ENCODE measurements around the gene ZNF827.

DNA sequence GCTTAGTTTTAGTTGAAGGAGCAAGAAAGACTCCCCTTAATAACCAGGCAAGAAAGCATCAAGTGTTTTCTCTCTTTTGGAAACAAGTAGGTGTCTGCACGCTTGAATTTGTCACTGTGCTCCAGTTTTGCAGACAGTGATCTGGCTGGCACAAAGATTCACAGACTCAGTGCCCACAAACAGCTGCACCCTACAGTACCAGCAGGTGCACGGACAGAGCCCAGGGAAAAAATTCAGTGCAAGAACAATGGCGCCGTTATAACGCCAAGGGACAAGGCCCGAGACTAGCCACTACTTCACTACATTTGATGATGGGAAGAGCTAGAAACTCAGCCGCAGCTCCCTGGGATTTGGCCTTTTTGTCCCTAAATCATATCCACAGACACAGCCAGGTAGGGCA, 56.0 kb downstream of the ZNF827 start:
- no peak for TF ChIP-seq POLR2A (IDR thresholded peaks at IDR 0.05)
- TF ChIP-seq, protein P1, sequence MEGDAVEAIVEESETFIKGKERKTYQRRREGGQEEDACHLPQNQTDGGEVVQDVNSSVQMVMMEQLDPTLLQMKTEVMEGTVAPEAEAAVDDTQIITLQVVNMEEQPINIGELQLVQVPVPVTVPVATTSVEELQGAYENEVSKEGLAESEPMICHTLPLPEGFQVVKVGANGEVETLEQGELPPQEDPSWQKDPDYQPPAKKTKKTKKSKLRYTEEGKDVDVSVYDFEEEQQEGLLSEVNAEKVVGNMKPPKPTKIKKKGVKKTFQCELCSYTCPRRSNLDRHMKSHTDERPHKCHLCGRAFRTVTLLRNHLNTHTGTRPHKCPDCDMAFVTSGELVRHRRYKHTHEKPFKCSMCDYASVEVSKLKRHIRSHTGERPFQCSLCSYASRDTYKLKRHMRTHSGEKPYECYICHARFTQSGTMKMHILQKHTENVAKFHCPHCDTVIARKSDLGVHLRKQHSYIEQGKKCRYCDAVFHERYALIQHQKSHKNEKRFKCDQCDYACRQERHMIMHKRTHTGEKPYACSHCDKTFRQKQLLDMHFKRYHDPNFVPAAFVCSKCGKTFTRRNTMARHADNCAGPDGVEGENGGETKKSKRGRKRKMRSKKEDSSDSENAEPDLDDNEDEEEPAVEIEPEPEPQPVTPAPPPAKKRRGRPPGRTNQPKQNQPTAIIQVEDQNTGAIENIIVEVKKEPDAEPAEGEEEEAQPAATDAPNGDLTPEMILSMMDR (IDR thresholded peaks at IDR 0.05): no peak
